ENCODE results near the gene MICAL2.

MICAL2 gene

GRCh38 chr11:12074529-12075195, 35.7 kb upstream of the MICAL2 start:
- H3K27ac Mint-ChIP-seq: no peak overlapping the region
- H3K36me3 Mint-ChIP-seq: no peaks in the 10 kb centered on the region
- H3K4me3 Mint-ChIP-seq: no peak overlapping the region
- no peaks in the 10 kb centered on the region for H3K27me3 Mint-ChIP-seq
- H3K4me1 Mint-ChIP-seq (ENCODE audit: low read depth): no peaks in the 10 kb centered on the region
- no peaks in the 10 kb centered on the region for H3K9me3 Mint-ChIP-seq (ENCODE audit: low read depth)

- Mint-ChIP-seq H3K27ac (no peak overlapping the region), H3K36me3 (no peaks in the 10 kb centered on the region), H3K27me3 (no peaks in the 10 kb centered on the region), H3K4me1 (ENCODE audit: low read depth) (no peaks in the 10 kb centered on the region), H3K4me3 (no peak overlapping the region), H3K9me3 (ENCODE audit: low read depth) (no peaks in the 10 kb centered on the region)
Observed at GRCh38 chr11:12075291-12075690, 35.1 kb upstream of the MICAL2 start.

GRCh38 chr11:12075822-12076821, 34.3 kb upstream of the MICAL2 start:
- no peaks in the 10 kb centered on the region for H3K4me1 Mint-ChIP-seq (ENCODE audit: low read depth)
- H3K27me3 Mint-ChIP-seq: no peaks in the 10 kb centered on the region
- H3K9me3 Mint-ChIP-seq (ENCODE audit: low read depth): no peaks in the 10 kb centered on the region
- no peak overlapping the region for H3K4me3 Mint-ChIP-seq
- no peak overlapping the region for H3K27ac Mint-ChIP-seq
- H3K36me3 Mint-ChIP-seq: no peaks in the 10 kb centered on the region

GRCh38 chr11:12076840-12077534, 33.4 kb upstream of the MICAL2 start:
- Mint-ChIP-seq H3K4me1 (ENCODE audit: low read depth) (no peaks in the 10 kb centered on the region), H3K36me3 (no peaks in the 10 kb centered on the region), H3K4me3 (no peak overlapping the region), H3K9me3 (ENCODE audit: low read depth) (no peaks in the 10 kb centered on the region), H3K27me3 (no peaks in the 10 kb centered on the region), H3K27ac (no peak overlapping the region)

- Mint-ChIP-seq H3K4me3 (no peak overlapping the region), H3K36me3 (no peaks in the 10 kb centered on the region), H3K27ac (no peak overlapping the region), H3K9me3 (ENCODE audit: low read depth) (no peaks in the 10 kb centered on the region), H3K4me1 (ENCODE audit: low read depth) (no peaks in the 10 kb centered on the region), H3K27me3 (no peaks in the 10 kb centered on the region)
Observed at GRCh38 chr11:12077535-12078280, 32.7 kb upstream of the MICAL2 start.

- H3K4me3 Mint-ChIP-seq: no peak overlapping the region
- H3K4me1 Mint-ChIP-seq (ENCODE audit: low read depth): no peaks in the 10 kb centered on the region
- no peak overlapping the region for H3K27ac Mint-ChIP-seq
- no peaks in the 10 kb centered on the region for H3K36me3 Mint-ChIP-seq
- no peaks in the 10 kb centered on the region for H3K9me3 Mint-ChIP-seq (ENCODE audit: low read depth)
- H3K27me3 Mint-ChIP-seq: no peaks in the 10 kb centered on the region
Observed at GRCh38 chr11:12079726-12080556, 30.4 kb upstream of the MICAL2 start.

- H3K4me1 Mint-ChIP-seq (ENCODE audit: low read depth): peaks cover 31% of the 10 kb centered on the region
- H3K36me3 Mint-ChIP-seq: no peaks in the 10 kb centered on the region
- no peaks in the 10 kb centered on the region for H3K9me3 Mint-ChIP-seq (ENCODE audit: low read depth)
- H3K27me3 Mint-ChIP-seq: no peaks in the 10 kb centered on the region
- H3K27ac Mint-ChIP-seq: no peak overlapping the region
- H3K4me3 Mint-ChIP-seq: no peak overlapping the region
Observed at GRCh38 chr11:12083380-12083779, 27.0 kb upstream of the MICAL2 start.

- no peak overlapping the region for H3K4me3 Mint-ChIP-seq
- no peak overlapping the region for H3K27ac Mint-ChIP-seq
- peaks cover 32% of the 10 kb centered on the region for H3K4me1 Mint-ChIP-seq (ENCODE audit: low read depth)
- H3K27me3 Mint-ChIP-seq: no peaks in the 10 kb centered on the region
- H3K9me3 Mint-ChIP-seq (ENCODE audit: low read depth): no peaks in the 10 kb centered on the region
- H3K36me3 Mint-ChIP-seq: no peaks in the 10 kb centered on the region
Observed at GRCh38 chr11:12084256-12084655, 26.1 kb upstream of the MICAL2 start.

- Mint-ChIP-seq H3K9me3 (ENCODE audit: low read depth) (no peaks in the 10 kb centered on the region), H3K4me3 (no peak overlapping the region), H3K4me1 (ENCODE audit: low read depth) (peaks cover 44% of the 10 kb centered on the region), H3K27ac (no peak overlapping the region), H3K27me3 (no peaks in the 10 kb centered on the region), H3K36me3 (no peaks in the 10 kb centered on the region)
Observed at GRCh38 chr11:12085371-12086251, 24.8 kb upstream of the MICAL2 start.

- Mint-ChIP-seq H3K4me3 (peak overlapping the region; percentile 37), H3K27ac (peak overlapping the region; percentile 22), H3K9me3 (ENCODE audit: low read depth) (no peaks in the 10 kb centered on the region), H3K27me3 (no peaks in the 10 kb centered on the region), H3K36me3 (no peaks in the 10 kb centered on the region), H3K4me1 (ENCODE audit: low read depth) (peaks cover 47% of the 10 kb centered on the region)
Observed at GRCh38 chr11:12086271-12087074, 23.9 kb upstream of the MICAL2 start.

GRCh38 chr11:12087075-12088004, 23.1 kb upstream of the MICAL2 start:
- peak overlapping the region; percentile 35 for H3K27ac Mint-ChIP-seq
- peak overlapping the region; percentile 37 for H3K4me3 Mint-ChIP-seq
- H3K36me3 Mint-ChIP-seq: no peaks in the 10 kb centered on the region
- H3K4me1 Mint-ChIP-seq (ENCODE audit: low read depth): peaks cover 47% of the 10 kb centered on the region
- H3K9me3 Mint-ChIP-seq (ENCODE audit: low read depth): no peaks in the 10 kb centered on the region
- H3K27me3 Mint-ChIP-seq: no peaks in the 10 kb centered on the region

- H3K9me3 Mint-ChIP-seq (ENCODE audit: low read depth): no peaks in the 10 kb centered on the region
Observed at GRCh38 chr11:12088047-12088481, 22.3 kb upstream of the MICAL2 start.

More at GRCh38 chr11:12088047-12088481, 22.3 kb upstream of the MICAL2 start:
- Mint-ChIP-seq H3K27ac (no peak overlapping the region), H3K36me3 (no peaks in the 10 kb centered on the region), H3K27me3 (no peaks in the 10 kb centered on the region), H3K4me3 (no peak overlapping the region), H3K4me1 (ENCODE audit: low read depth) (peaks cover 47% of the 10 kb centered on the region)

All from activated naive CD8-positive, alpha-beta T cell (primary cell).